ENCODE measurements around the gene CAPSL.
"Not testable (repeated sequence)": the region's sequence is repeated elsewhere in the genome, so short reads cannot be mapped to it uniquely, and the experiment has no call there.

Gene CAPSL

GRCh38 chr5:35904443-35905132, 33.8 kb downstream of the CAPSL start:
- peak; percentile 81 for DNase-seq

- DNase-seq = peak; percentile 80
These were observed 34.7 kb downstream of the CAPSL start for GRCh38 chr5:35903631-35904203.

GRCh38 chr5:35902046-35902672, 36.3 kb downstream of the CAPSL start:
- DNase-seq = peak; percentile 89

GRCh38 chr5:35900972-35901695, 37.3 kb downstream of the CAPSL start:
- DNase-seq = no peak

GRCh38 chr5:35899800-35900199, 38.6 kb downstream of the CAPSL start:
- no peak for DNase-seq

GRCh38 chr5:35898952-35899660, 39.3 kb downstream of the CAPSL start:
- DNase-seq = no peak

- DNase-seq = no peak
These were observed 44.3 kb downstream of the CAPSL start for GRCh38 chr5:35894131-35894530.

GRCh38 chr5:35892799-35893198, 45.6 kb downstream of the CAPSL start:
- not testable (repeated sequence) for DNase-seq

GRCh38 chr5:35890021-35891020, 48.1 kb downstream of the CAPSL start:
- DNase-seq = no peak

- DNase-seq = no peak
These were observed 50.9 kb downstream of the CAPSL start for GRCh38 chr5:35887321-35888100.

GRCh38 chr5:35886381-35886780, 52.0 kb downstream of the CAPSL start:
- no peak for DNase-seq

- no peak for DNase-seq
These were observed 53.6 kb downstream of the CAPSL start for GRCh38 chr5:35884773-35885172.

- peak; percentile 69 for DNase-seq
These were observed 54.1 kb downstream of the CAPSL start for GRCh38 chr5:35884191-35884769.

- no peak for DNase-seq
These were observed 56.7 kb downstream of the CAPSL start for GRCh38 chr5:35881758-35882157.

GRCh38 chr5:35880156-35880555, 58.3 kb downstream of the CAPSL start:
- no peak for DNase-seq

GRCh38 chr5:35879649-35880048, 58.8 kb downstream of the CAPSL start:
- DNase-seq = no peak

GRCh38 chr5:35879096-35879495, 59.3 kb downstream of the CAPSL start:
- no peak for DNase-seq

GRCh38 chr5:35878079-35878478, 60.3 kb downstream of the CAPSL start:
- no peak for DNase-seq

GRCh38 chr5:35877655-35878054, 60.8 kb downstream of the CAPSL start:
- no peak for DNase-seq

GRCh38 chr5:35876922-35877321, 61.5 kb downstream of the CAPSL start:
- no peak for DNase-seq

GRCh38 chr5:35876454-35876853, 62.0 kb downstream of the CAPSL start:
- DNase-seq = no peak

All from activated CD4-positive, alpha-beta T cell treated with anti-CD3 and anti-CD28 coated beads, Interleukin-2, Interleukin-6, amounts not matched to agents 100 ng/mL and 50 ng/mL, durations not matched to agents 16 hours and 8 hours (primary cell).